Sigmoid colon (tissue), 7 donors: Measurements from ENCODE around the gene GCSAML. TPM values are rescaled to one million over a fixed set of nuclear protein-coding genes. Genes with fewer than 3 reads are reported as not detected.

Source experiments
- DNase-seq: peaks from one replicate; pipeline ENCODE4 v3.0.0-alpha.2; 2019
- H3K27ac ChIP-seq, 4 donors: fragments of 200-600 bp; sonication (generic); one replicate each; pipeline ENCODE4 v1.5.1; 2016 to 2019; ENCODE audit warnings: mild to moderate bottlenecking in 1 of 4
- H3K27me3 ChIP-seq, 3 donors: fragments of 200-600 bp; sonication (generic); one replicate each; pipeline ENCODE4 v1.5.1; 2019; ENCODE audit warnings: mild to moderate bottlenecking in 1 of 3
- H3K36me3 ChIP-seq, 4 donors: fragments of 200-600 bp; sonication (generic); one replicate each; pipeline ENCODE4 v1.5.1; 2016 to 2019
- H3K4me1 ChIP-seq, 4 donors: fragments of 200-600 bp; sonication (generic); one replicate each; pipeline ENCODE4 v1.5.1; 2017 to 2019
- H3K4me3 ChIP-seq, 4 donors: fragments of 200-600 bp; sonication (generic); one replicate each; pipeline ENCODE4 v1.5.1; 2017 to 2019; ENCODE audit warnings: mild to moderate bottlenecking in 2 of 4, moderate library complexity in 1 of 4
- H3K9me3 ChIP-seq, 4 donors: fragments of 200-600 bp in 3 of 4; sonication (generic) in 3 of 4; one replicate each; pipeline versions ENCODE4 v1.5.1 to v1.6.1; 2013 to 2019
- EP300 ChIP-seq, 4 donors: sonication (generic); formaldehyde crosslinking; IDR thresholded peaks; one replicate each; pipeline ENCODE4 v1.6.1; 2017; ENCODE audit warnings: antibody characterized with exemption in 4 of 4
- POLR2A ChIP-seq, 2 donors: fragments of 450-650 bp; IDR thresholded peaks; one replicate each; pipeline ENCODE4 v1.6.1; 2016; ENCODE audit warnings: antibody characterized with exemption in 2 of 2, mild to moderate bottlenecking in 2 of 2, moderate library complexity in 2 of 2
- POLR2AphosphoS5 ChIP-seq, 4 donors: sonication (generic); formaldehyde crosslinking; IDR thresholded peaks; one replicate each; pipeline ENCODE4 v1.6.1; 2017; ENCODE audit warnings: antibody characterized with exemption in 4 of 4
- WGBS, 2 donors: extraction: QIAGEN DNeasy Blood & Tissue Kit; methylation state at CpG; one replicate each; pipeline ENCODE4 v1.1.7; 2013; 5-methylcytosine and 5-hydroxymethylcytosine counted together
- intact Hi-C: fragments of 100-400 bp; cut with DNase I; formaldehyde crosslinking; loops from one replicate; pipeline ENCODE4 v1.15.1; 2023
- polyA plus RNA-seq, 3 donors: library from polyadenylated mRNA; stranded (reverse); fragments of 200-250 nt; gene quantifications; one replicate each; pipeline ENCODE4 v1.2.3, GENCODE V29; 2013
- total RNA-seq, 4 donors: library from RNA; depleted of rRNA; stranded (reverse); fragments of >200 nt; gene quantifications; one replicate each; pipeline ENCODE4 v1.1.0, GENCODE V29; 2016
- TF ChIP-seq, protein P1 (sequence below), 4 experiments: fragments of 450-650 bp in 3 of 4; fragments of 200-600 bp in 1 of 4; IDR thresholded peaks; one replicate each; pipeline ENCODE4 v1.5.1; 2016 to 2019; ENCODE audit warnings: antibody characterized with exemption in 4 of 4, mild to moderate bottlenecking in 3 of 4, moderate library complexity in 2 of 4
- donor health status: healthy with polysubstance abuse.
- donor health status: Bipolar disorder and iron deficiency.
- donor health status: healthy.

GCSAML gene
- total and polyA plus RNA-seq, 7 donors: 0.04 to 1.4 (median 0.38) TPM; not detected in 3

GRCh38 chr1:247562198-247562597 lies 13.3 kb downstream of the GCSAML start:
- WGBS, 2 donors: 71 to 75% methylated on average over 9 of the region's 9 CpGs
- intact Hi-C loops: no loop called here
- no peak for DNase-seq
- no peak overlapping the region for H3K27ac ChIP-seq
- TF ChIP-seq POLR2A (IDR thresholded peaks at IDR 0.05): no peak
- TF ChIP-seq, protein P1, sequence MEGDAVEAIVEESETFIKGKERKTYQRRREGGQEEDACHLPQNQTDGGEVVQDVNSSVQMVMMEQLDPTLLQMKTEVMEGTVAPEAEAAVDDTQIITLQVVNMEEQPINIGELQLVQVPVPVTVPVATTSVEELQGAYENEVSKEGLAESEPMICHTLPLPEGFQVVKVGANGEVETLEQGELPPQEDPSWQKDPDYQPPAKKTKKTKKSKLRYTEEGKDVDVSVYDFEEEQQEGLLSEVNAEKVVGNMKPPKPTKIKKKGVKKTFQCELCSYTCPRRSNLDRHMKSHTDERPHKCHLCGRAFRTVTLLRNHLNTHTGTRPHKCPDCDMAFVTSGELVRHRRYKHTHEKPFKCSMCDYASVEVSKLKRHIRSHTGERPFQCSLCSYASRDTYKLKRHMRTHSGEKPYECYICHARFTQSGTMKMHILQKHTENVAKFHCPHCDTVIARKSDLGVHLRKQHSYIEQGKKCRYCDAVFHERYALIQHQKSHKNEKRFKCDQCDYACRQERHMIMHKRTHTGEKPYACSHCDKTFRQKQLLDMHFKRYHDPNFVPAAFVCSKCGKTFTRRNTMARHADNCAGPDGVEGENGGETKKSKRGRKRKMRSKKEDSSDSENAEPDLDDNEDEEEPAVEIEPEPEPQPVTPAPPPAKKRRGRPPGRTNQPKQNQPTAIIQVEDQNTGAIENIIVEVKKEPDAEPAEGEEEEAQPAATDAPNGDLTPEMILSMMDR (IDR thresholded peaks at IDR 0.05): no peak
- TF ChIP-seq POLR2AphosphoS5 (IDR thresholded peaks at IDR 0.05): no peak
- no peak for TF ChIP-seq EP300 (IDR thresholded peaks at IDR 0.05)
- no peaks in the 10 kb centered on the region for H3K36me3 ChIP-seq
- no peaks in the 10 kb centered on the region for H3K9me3 ChIP-seq
- no peaks in the 10 kb centered on the region for H3K4me1 ChIP-seq
- H3K27me3 ChIP-seq: no peaks in the 10 kb centered on the region
- no peak overlapping the region for H3K4me3 ChIP-seq

- Histone ChIP-seq H3K27ac (no peak overlapping the region), H3K36me3 (no peaks in the 10 kb centered on the region), H3K27me3 (no peaks in the 10 kb centered on the region), H3K4me1 (no peaks in the 10 kb centered on the region), H3K4me3 (no peak overlapping the region), H3K9me3 (no peaks in the 10 kb centered on the region)
- no peak for DNase-seq
- intact Hi-C loops: no loop called here
- no peak for TF ChIP-seq EP300 (IDR thresholded peaks at IDR 0.05)
- TF ChIP-seq POLR2A (IDR thresholded peaks at IDR 0.05): no peak
- TF ChIP-seq, protein P1 (IDR thresholded peaks at IDR 0.05): no peak
- TF ChIP-seq POLR2AphosphoS5 (IDR thresholded peaks at IDR 0.05): no peak
- WGBS, 2 donors: 70 to 76% methylated on average over 1 of the region's 1 CpG
Observed at GRCh38 chr1:247574236-247574635, 25.3 kb downstream of the GCSAML start.

DNA sequence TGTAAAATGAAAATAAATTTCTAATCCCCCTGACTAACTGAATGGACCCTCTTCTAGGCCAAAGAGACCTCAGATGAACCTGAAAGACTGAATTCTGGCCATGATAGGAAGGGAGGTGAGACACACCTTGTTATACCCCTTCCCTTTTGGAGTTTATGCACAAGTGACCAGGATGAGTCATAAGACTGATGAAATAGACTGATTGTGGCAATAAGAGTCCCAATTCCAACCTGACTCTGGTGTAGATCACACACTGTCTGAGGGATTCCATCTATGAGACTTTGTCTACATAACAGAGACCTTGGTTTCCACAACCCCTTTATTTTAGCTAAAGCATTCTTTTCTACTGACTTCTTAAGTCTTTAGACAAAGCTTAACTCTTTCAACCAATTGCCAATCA lies 25.7 kb downstream of the GCSAML start:
- no peaks in the 10 kb centered on the region for H3K27me3 ChIP-seq
- no peak for TF ChIP-seq POLR2A (IDR thresholded peaks at IDR 0.05)
- TF ChIP-seq, protein P1 (IDR thresholded peaks at IDR 0.05): no peak
- TF ChIP-seq POLR2AphosphoS5 (IDR thresholded peaks at IDR 0.05): no peak
- no peak for TF ChIP-seq EP300 (IDR thresholded peaks at IDR 0.05)
- intact Hi-C loops: no loop called here
- no peaks in the 10 kb centered on the region for H3K9me3 ChIP-seq
- no peaks in the 10 kb centered on the region for H3K4me1 ChIP-seq
- H3K27ac ChIP-seq: no peak overlapping the region
- no peak overlapping the region for H3K4me3 ChIP-seq
- H3K36me3 ChIP-seq: no peaks in the 10 kb centered on the region
- DNase-seq: no peak

- Histone ChIP-seq H3K27me3 (no peaks in the 10 kb centered on the region), H3K4me3 (no peak overlapping the region), H3K27ac (no peak overlapping the region), H3K36me3 (no peaks in the 10 kb centered on the region), H3K9me3 (no peaks in the 10 kb centered on the region), H3K4me1 (no peaks in the 10 kb centered on the region)
- no peak for TF ChIP-seq POLR2A (IDR thresholded peaks at IDR 0.05)
- TF ChIP-seq POLR2AphosphoS5 (IDR thresholded peaks at IDR 0.05): no peak
- no peak for TF ChIP-seq EP300 (IDR thresholded peaks at IDR 0.05)
- TF ChIP-seq, protein P1 (IDR thresholded peaks at IDR 0.05): peak in 1 of 4 experiments; percentile 11
- intact Hi-C loops: no loop called here
- WGBS, 2 donors: 43 to 63% methylated on average over 3 of the region's 3 CpGs
- DNase-seq: no peak
Observed at GRCh38 chr1:247576514-247576913, 27.6 kb downstream of the GCSAML start.

DNA sequence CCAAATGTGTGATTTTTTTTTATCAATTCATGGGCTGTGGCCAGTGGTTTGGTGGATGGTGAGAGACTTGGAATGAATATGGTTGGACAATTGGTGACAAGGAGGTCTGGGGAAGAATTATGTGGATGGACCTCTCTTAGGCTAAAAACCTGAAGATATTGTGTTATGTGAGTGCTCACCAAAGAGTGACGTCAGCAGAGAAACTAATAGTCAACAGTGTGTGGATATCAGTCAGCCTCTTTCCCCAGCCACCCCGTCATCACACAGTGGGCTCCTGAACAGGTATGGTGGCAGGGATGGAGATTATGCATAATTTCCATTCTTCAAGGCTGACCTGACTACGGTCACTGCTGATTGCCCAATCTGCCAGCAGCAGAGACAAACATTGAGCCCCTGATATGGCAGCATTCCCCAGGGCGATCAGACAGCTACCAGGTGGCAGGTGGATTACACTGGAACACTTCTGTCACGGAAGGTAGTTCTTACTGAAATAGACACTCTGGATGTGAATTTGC lies 30.1 kb downstream of the GCSAML start:
- Histone ChIP-seq H3K9me3 (no peaks in the 10 kb centered on the region), H3K4me3 (no peak overlapping the region), H3K27me3 (no peaks in the 10 kb centered on the region), H3K27ac (no peak overlapping the region), H3K4me1 (no peaks in the 10 kb centered on the region), H3K36me3 (no peaks in the 10 kb centered on the region)
- 89 to 95% methylated on average over 5 of the region's 5 CpGs for WGBS, 2 donors
- no peak for DNase-seq
- no peak for TF ChIP-seq POLR2A (IDR thresholded peaks at IDR 0.05)
- no peak for TF ChIP-seq POLR2AphosphoS5 (IDR thresholded peaks at IDR 0.05)
- TF ChIP-seq EP300 (IDR thresholded peaks at IDR 0.05): no peak
- intact Hi-C loops: no loop called here
